ENCODE data around the gene ANTXR1. TPM values are rescaled to one million over a fixed set of nuclear protein-coding genes. Genes with fewer than 3 reads are reported as not detected.

ANTXR1 gene
- total RNA-seq, 1 donor, result 206 TPM

GRCh38 chr2:69157441-69157840 is 144.5 kb downstream of the ANTXR1 start:
- H3K4me3 ChIP-seq (ENCODE audit: low read depth, low read length), result no peak overlapping the region
- DNase-seq (ENCODE audit: low read depth), result no peak
- TF ChIP-seq, protein P1, sequence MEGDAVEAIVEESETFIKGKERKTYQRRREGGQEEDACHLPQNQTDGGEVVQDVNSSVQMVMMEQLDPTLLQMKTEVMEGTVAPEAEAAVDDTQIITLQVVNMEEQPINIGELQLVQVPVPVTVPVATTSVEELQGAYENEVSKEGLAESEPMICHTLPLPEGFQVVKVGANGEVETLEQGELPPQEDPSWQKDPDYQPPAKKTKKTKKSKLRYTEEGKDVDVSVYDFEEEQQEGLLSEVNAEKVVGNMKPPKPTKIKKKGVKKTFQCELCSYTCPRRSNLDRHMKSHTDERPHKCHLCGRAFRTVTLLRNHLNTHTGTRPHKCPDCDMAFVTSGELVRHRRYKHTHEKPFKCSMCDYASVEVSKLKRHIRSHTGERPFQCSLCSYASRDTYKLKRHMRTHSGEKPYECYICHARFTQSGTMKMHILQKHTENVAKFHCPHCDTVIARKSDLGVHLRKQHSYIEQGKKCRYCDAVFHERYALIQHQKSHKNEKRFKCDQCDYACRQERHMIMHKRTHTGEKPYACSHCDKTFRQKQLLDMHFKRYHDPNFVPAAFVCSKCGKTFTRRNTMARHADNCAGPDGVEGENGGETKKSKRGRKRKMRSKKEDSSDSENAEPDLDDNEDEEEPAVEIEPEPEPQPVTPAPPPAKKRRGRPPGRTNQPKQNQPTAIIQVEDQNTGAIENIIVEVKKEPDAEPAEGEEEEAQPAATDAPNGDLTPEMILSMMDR (IDR thresholded peaks at IDR 0.05; ENCODE audit: insufficient read depth, low read depth, low read length), result no peak

DNA sequence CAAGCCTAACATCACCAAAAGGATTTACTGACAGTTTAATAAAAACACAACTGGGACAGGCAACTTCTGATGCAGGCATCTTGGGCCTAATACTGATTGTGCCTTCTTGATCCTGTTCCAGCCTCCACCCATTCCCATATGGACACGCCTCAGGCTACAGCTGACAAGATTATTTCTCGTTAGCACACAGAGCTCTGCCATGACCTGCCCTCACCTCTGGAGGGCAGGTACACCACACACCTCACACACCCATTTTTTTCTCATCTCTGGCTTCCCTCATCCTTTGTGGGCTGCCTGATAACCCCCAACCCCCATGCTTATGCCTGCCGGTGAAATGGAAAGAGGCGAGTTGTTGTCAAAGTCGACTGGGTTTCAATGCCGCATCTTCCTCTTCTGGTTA is 147.0 kb downstream of the ANTXR1 start:
- H3K4me3 ChIP-seq (ENCODE audit: low read depth, low read length), result no peak overlapping the region
- no peak for DNase-seq (ENCODE audit: low read depth)
- TF ChIP-seq, protein P1 (IDR thresholded peaks at IDR 0.05; ENCODE audit: insufficient read depth, low read depth, low read length), result no peak

DNA sequence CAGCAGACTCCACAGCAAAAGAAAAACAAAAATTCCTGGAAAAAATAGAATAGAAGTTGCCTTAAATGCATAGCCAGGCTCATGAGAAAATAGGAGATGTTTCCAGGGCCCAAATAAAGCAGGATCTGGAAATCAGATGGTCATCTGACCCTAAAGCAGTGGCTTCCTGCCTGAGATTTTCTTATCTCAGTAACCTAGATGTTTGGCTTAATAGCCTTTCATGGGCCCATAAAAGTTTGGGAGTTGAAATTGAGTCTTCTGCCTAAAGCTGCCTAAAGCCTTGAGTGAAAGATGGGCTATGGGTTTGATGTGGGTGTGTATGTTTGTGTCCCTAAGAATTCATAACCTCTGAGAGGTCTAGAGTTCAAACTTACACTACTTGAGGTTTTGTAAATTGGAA is 149.1 kb downstream of the ANTXR1 start:
- TF ChIP-seq, protein P1 (IDR thresholded peaks at IDR 0.05; ENCODE audit: insufficient read depth, low read depth, low read length), result no peak
- H3K4me3 ChIP-seq (ENCODE audit: low read depth, low read length), result no peak overlapping the region
- peak; percentile 93 for DNase-seq (ENCODE audit: low read depth)

DNA sequence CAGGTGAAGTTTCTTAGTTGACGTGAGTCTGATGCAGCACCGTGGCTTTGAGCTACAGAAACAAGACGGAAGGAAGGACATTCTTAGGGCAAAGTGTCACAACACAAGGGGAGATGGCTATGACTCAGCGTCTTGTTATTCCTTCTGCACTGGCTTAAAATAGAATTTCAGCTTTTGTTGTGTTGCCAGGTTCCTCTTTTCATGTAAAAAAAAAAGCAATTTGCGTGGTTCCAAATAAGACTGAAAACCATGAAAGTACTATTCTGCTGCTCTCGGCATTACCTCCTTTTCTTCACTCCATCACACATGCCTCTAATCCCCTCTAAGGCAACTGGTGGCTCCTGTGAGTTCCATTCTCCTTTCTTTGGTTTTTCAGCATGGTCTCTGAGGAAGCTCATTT is 150.1 kb downstream of the ANTXR1 start:
- TF ChIP-seq, protein P1 (IDR thresholded peaks at IDR 0.05; ENCODE audit: insufficient read depth, low read depth, low read length), result no peak
- H3K4me3 ChIP-seq (ENCODE audit: low read depth, low read length), result no peak overlapping the region
- peak; percentile 93 for DNase-seq (ENCODE audit: low read depth)

DNA sequence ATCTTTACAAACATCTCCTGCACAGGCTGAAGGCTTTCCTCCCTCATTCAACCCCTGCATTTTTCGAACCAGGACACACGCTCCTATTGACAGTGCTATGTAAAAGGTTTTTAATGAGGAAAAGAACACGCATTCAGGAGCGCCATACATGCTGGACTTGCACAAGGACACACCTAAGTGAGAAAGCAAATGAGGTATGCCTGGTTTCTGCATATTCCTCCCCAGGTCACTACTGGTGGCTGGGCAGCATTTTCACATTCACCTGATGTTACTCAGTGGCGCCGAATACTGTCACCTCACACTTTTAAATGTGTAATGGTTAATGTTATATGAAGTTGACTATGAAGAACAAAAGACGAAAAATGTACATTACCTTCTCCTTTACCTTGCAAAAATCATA is 150.6 kb downstream of the ANTXR1 start:
- TF ChIP-seq, protein P1 (IDR thresholded peaks at IDR 0.05; ENCODE audit: insufficient read depth, low read depth, low read length), result no peak
- no peak overlapping the region for H3K4me3 ChIP-seq (ENCODE audit: low read depth, low read length)
- DNase-seq (ENCODE audit: low read depth), result no peak

DNA sequence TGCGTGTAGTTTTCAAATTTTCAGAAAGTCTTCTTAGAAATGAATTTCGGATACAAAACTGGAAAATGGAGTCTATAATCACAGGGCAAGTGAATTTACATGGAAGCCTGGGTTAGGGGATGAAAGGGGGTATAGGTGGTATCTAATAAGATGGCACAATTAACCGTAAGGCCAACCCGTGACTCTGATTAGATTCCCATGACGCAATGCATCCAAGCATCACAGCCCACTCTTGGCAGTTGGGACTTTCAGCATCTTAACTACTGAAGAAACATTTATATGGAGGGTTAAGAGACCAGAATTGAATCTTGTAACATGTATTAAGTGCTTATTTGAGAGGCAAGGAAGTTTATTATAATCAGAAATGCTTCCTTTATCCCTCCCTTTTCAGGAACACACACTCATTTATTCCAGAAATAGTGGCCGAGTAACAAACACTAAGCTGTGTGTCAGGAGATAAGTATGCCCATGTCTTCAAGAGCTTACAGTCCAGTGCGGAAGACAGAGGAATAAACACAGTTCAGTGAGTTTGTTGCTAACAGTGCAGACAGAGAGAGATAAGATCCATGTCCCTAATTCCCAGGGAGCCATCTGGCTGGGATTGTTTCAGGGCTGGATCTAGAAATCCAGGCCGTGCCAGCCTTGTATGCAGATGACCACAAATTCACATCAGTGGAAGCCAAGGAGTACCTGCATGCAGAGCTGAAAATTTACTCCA is 151.2 kb downstream of the ANTXR1 start:
- no peak overlapping the region for H3K4me3 ChIP-seq (ENCODE audit: low read depth, low read length)
- TF ChIP-seq, protein P1 (IDR thresholded peaks at IDR 0.05; ENCODE audit: insufficient read depth, low read depth, low read length), result no peak
- DNase-seq (ENCODE audit: low read depth), result peak; percentile 97
